Lower leg skin (tissue), 3 donors: Measurements from ENCODE around the gene RTBDN.

Source experiments
- POLR2A ChIP-seq, 2 donors: fragments of 450-650 bp; IDR thresholded peaks; one replicate each; pipeline ENCODE4 v1.6.1; 2016 to 2017; ENCODE audit warnings: antibody characterized with exemption in 2 of 2, mild to moderate bottlenecking in 1 of 2, moderate library complexity in 1 of 2
- TF ChIP-seq, protein P1 (sequence below), 3 donors: fragments of 450-650 bp; IDR thresholded peaks; one replicate each; pipeline ENCODE4 v1.5.1; 2016; ENCODE audit warnings: antibody characterized with exemption in 3 of 3, mild to moderate bottlenecking in 3 of 3, moderate library complexity in 2 of 3

DNA sequence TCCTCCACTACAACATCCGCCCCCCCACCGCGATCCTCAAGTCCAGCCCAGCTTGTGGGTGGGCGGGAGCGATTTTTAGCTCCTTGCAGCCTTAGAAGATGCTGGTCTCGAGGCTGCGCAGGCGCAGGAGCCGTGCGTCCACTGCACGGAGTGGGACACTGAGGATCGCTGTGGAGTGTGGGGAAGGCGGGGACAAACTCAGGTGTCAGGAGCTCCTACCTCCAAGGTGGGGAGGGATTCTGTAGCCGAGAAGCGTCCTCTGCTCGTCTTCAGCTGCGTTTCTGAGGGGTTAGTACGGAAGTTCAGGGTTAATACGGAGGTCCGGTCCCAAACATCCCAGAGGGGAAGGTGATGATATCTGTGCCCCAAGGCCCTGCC lies at the start of gene RTBDN:
- TF ChIP-seq, protein P1, sequence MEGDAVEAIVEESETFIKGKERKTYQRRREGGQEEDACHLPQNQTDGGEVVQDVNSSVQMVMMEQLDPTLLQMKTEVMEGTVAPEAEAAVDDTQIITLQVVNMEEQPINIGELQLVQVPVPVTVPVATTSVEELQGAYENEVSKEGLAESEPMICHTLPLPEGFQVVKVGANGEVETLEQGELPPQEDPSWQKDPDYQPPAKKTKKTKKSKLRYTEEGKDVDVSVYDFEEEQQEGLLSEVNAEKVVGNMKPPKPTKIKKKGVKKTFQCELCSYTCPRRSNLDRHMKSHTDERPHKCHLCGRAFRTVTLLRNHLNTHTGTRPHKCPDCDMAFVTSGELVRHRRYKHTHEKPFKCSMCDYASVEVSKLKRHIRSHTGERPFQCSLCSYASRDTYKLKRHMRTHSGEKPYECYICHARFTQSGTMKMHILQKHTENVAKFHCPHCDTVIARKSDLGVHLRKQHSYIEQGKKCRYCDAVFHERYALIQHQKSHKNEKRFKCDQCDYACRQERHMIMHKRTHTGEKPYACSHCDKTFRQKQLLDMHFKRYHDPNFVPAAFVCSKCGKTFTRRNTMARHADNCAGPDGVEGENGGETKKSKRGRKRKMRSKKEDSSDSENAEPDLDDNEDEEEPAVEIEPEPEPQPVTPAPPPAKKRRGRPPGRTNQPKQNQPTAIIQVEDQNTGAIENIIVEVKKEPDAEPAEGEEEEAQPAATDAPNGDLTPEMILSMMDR (IDR thresholded peaks at IDR 0.05) = no peak
- TF ChIP-seq POLR2A (IDR thresholded peaks at IDR 0.05) = no peak
